Tibial artery (tissue), 4 donors: ENCODE measurements around the gene KIF3B.
"Not testable (repeated sequence)": the region's sequence is repeated elsewhere in the genome, so short reads cannot be mapped to it uniquely, and the experiment has no call there.

Experiments used
- DNase-seq, 2 donors: peaks; one replicate each; pipeline ENCODE4 v3.0.0-alpha.2; 2019
- H3K27ac ChIP-seq, 2 donors: fragments of 200-600 bp; sonication (generic) in 1 of 2; 1 replicate in 1 of 2; 2 replicates in 1 of 2; pipeline ENCODE4 v1.5.1; 2018 to 2019; ENCODE audit warnings: mild to moderate bottlenecking in 1 of 2
- H3K27me3 ChIP-seq, 2 donors: fragments of 200-600 bp; sonication (generic) in 1 of 2; one replicate each; pipeline versions ENCODE4 v1.5.1 to v1.6.0; 2016 to 2019
- H3K36me3 ChIP-seq, 3 donors: fragments of 200-600 bp; sonication (generic) in 2 of 3; one replicate each; pipeline ENCODE4 v1.5.1; 2016 to 2019; ENCODE audit warnings: mild to moderate bottlenecking in 2 of 3
- H3K4me1 ChIP-seq, 4 donors: fragments of 200-600 bp; sonication (generic) in 2 of 4; 1 replicate in 3 of 4; 2 replicates in 1 of 4; pipeline ENCODE4 v1.5.1; 2016 to 2019
- H3K4me3 ChIP-seq, 2 donors: fragments of 200-600 bp; sonication (generic) in 1 of 2; 1 replicate in 1 of 2; 2 replicates in 1 of 2; pipeline ENCODE4 v1.5.1; 2018 to 2019; ENCODE audit warnings: mild to moderate bottlenecking in 2 of 2
- H3K9me3 ChIP-seq, 3 donors: fragments of 200-600 bp; sonication (generic) in 1 of 3; one replicate each; pipeline ENCODE4 v1.5.1; 2016 to 2019
- CTCF ChIP-seq, 2 experiments: fragments of 200-600 bp in 1 of 2; fragments of 450-650 bp in 1 of 2; IDR thresholded peaks; one replicate each; pipeline ENCODE4 v1.5.1; 2017 to 2019; ENCODE audit warnings: antibody characterized with exemption in 2 of 2, mild to moderate bottlenecking in 1 of 2, moderate library complexity in 1 of 2
- intact Hi-C: fragments of 100-400 bp; cut with DNase I; formaldehyde crosslinking; loops from one replicate; pipeline ENCODE4 v1.15.0; 2023; ENCODE audit warnings: low total_unique reads

Gene KIF3B

GRCh38 chr20:32350421-32350820 is 73.0 kb downstream of the KIF3B start:
- no peak for TF ChIP-seq CTCF (IDR thresholded peaks at IDR 0.05)
- H3K36me3 ChIP-seq = peaks cover 0 to 4% (median 0%) of the 10 kb centered on the region in 3 donors
- no peak overlapping the region for H3K27ac ChIP-seq
- H3K4me3 ChIP-seq = no peak overlapping the region
- H3K9me3 ChIP-seq = no peaks in the 10 kb centered on the region
- intact Hi-C loops = no loop called here
- DNase-seq = no peak
- no peaks in the 10 kb centered on the region for H3K27me3 ChIP-seq
- no peaks in the 10 kb centered on the region for H3K4me1 ChIP-seq

GRCh38 chr20:32352121-32352720 is 74.8 kb downstream of the KIF3B start:
- intact Hi-C loops = no loop called here
- Histone ChIP-seq H3K36me3 (peaks cover 0 to 2% (median 0%) of the 10 kb centered on the region in 3 donors), H3K27ac (no peak overlapping the region), H3K4me3 (no peak overlapping the region), H3K27me3 (no peaks in the 10 kb centered on the region), H3K4me1 (peaks cover 0 to 14% (median 8%) of the 10 kb centered on the region in 4 donors), H3K9me3 (no peaks in the 10 kb centered on the region)
- DNase-seq = no peak
- TF ChIP-seq CTCF (IDR thresholded peaks at IDR 0.05) = no peak

GRCh38 chr20:32353848-32354496 is 76.5 kb downstream of the KIF3B start:
- no peak overlapping the region for H3K27ac ChIP-seq
- H3K36me3 ChIP-seq = no peaks in the 10 kb centered on the region
- peaks cover 0 to 16% (median 10%) of the 10 kb centered on the region in 4 donors for H3K4me1 ChIP-seq
- no peaks in the 10 kb centered on the region for H3K27me3 ChIP-seq
- no peak for DNase-seq
- intact Hi-C loops = no loop called here
- H3K4me3 ChIP-seq = no peak overlapping the region
- H3K9me3 ChIP-seq = no peaks in the 10 kb centered on the region
- TF ChIP-seq CTCF (IDR thresholded peaks at IDR 0.05) = no peak

- H3K27me3 ChIP-seq = no peaks in the 10 kb centered on the region
- H3K27ac ChIP-seq = no peak overlapping the region
- H3K4me3 ChIP-seq = no peak overlapping the region
- intact Hi-C loops = loop anchor here (1.0 kb wide), 1 partner anchor 33 kb away; no protein-coding TSS in a partner anchor
- H3K36me3 ChIP-seq = no peaks in the 10 kb centered on the region
- TF ChIP-seq CTCF (IDR thresholded peaks at IDR 0.05) = no peak
- no peaks in the 10 kb centered on the region for H3K9me3 ChIP-seq
- no peak for DNase-seq
- H3K4me1 ChIP-seq = peaks cover 0 to 19% (median 11%) of the 10 kb centered on the region in 4 donors
Measured at GRCh38 chr20:32354592-32355416, 77.4 kb downstream of the KIF3B start.

GRCh38 chr20:32355417-32355841 is 78.0 kb downstream of the KIF3B start:
- no peaks in the 10 kb centered on the region for H3K9me3 ChIP-seq
- no peak overlapping the region for H3K27ac ChIP-seq
- DNase-seq = no peak
- no peak for TF ChIP-seq CTCF (IDR thresholded peaks at IDR 0.05)
- intact Hi-C loops = loop anchor here (1.0 kb wide), 1 partner anchor 33 kb away; no protein-coding TSS in a partner anchor
- H3K4me1 ChIP-seq = peaks cover 0 to 25% (median 12%) of the 10 kb centered on the region in 4 donors
- no peaks in the 10 kb centered on the region for H3K36me3 ChIP-seq
- H3K4me3 ChIP-seq = no peak overlapping the region
- no peaks in the 10 kb centered on the region for H3K27me3 ChIP-seq

GRCh38 chr20:32355907-32356621 is 78.6 kb downstream of the KIF3B start:
- DNase-seq, H3K36me3 ChIP-seq, H3K4me3 ChIP-seq, H3K9me3 ChIP-seq, H3K27me3 ChIP-seq: not testable (repeated sequence)
- intact Hi-C loops = loop anchor here (1.0 kb wide), 1 partner anchor 34 kb away; no protein-coding TSS in a partner anchor
- Histone ChIP-seq H3K4me1 (peaks cover 0 to 32% (median 17%) of the 10 kb centered on the region in 4 donors), H3K27ac (peak overlapping the region in 1 of 2 donors; percentile 87)
